Urinary bladder (tissue), 4 donors: ENCODE results near the gene ATL2. TPM values are rescaled to one million over a fixed set of nuclear protein-coding genes. Genes with fewer than 3 reads are reported as not detected.
A peak's percentile ranks its signal among the peaks of the same experiment; 100 is the strongest.
"Not testable (repeated sequence)": the region's sequence is repeated elsewhere in the genome, so short reads cannot be mapped to it uniquely, and the experiment has no call there.

Experiments
- DNase-seq: peaks from one replicate; pipeline ENCODE4 v3.0.0-alpha.2; 2015; ENCODE audit errors: extremely low spot score
- H3K27ac ChIP-seq: one replicate; pipeline ENCODE4 v1.5.1; 2013; ENCODE audit warnings: low read depth, mild to moderate bottlenecking, moderate library complexity
- H3K36me3 ChIP-seq: one replicate; pipeline ENCODE4 v1.6.1; 2013; ENCODE audit warnings: mild to moderate bottlenecking, moderate library complexity; ENCODE audit not compliant: insufficient read depth
- H3K4me1 ChIP-seq: one replicate; pipeline ENCODE4 v1.6.1; 2013; ENCODE audit warnings: mild to moderate bottlenecking, moderate library complexity; ENCODE audit not compliant: insufficient read depth
- H3K4me3 ChIP-seq: one replicate; pipeline ENCODE4 v1.5.1; 2013; ENCODE audit warnings: low read depth, low read length
- WGBS: extraction: QIAGEN DNeasy Blood & Tissue Kit; methylation state at CpG from one replicate; pipeline ENCODE4 v1.1.7; 2013; 5-methylcytosine and 5-hydroxymethylcytosine counted together
- polyA plus RNA-seq: library from polyadenylated mRNA; stranded (reverse); fragments of 200-250 nt; gene quantifications from one replicate; pipeline ENCODE4 v1.2.3, GENCODE V29; 2013
- total RNA-seq: library from RNA; depleted of rRNA; stranded (reverse); fragments of >200 nt; gene quantifications from one replicate; pipeline ENCODE4 v1.2.3, GENCODE V29; 2014
- donor health status: healthy with polysubstance abuse.
- donor health status: healthy.

The ATL2 gene
- total RNA-seq (103 TPM), polyA plus RNA-seq (72.7 TPM)

DNA sequence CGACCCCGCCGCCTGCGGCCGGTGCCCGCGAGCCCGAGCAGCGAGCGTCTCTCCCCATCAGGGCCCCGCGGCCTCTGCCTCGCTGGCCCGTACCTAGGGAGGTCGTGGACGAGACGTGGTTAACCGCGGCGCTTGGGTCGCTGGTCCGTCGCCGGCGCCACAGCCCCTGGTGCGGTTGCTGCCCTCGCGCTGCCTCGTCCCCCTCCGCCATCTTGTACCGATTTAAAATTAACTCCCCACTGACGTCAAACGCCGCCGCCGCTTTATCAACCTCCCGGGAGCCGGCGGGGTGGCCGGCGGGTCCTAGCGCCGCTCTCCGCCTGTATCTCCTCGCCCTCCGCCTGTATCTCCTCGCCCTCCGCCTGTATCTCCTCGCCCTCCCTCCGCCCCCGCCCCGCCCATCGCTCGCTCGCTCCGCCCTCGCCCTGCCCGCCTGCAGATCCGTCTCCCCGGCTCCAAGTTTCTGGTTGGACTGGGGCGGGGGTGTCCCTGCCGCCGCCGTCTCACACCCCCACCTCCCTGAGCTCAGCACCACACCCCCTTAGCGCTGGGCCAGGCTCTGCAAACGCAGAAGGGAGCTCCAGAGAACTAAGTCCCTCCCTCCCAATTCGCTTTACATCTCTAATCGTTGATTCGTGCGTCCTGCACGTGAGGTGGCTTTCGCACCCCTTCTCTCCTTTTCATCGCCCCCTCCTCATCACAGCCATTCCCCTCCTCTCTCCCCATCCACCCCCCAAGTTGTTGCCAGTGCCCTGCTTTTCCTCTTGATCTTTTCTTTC is at the start of gene ATL2:
TSS of gene ATL2 (minus strand) at position 224 of the 779 bp plus-strand sequence. CDS start at position 211, 13 bp downstream.
- peak within 1 kb of the TSS; percentile 88 for H3K4me3 ChIP-seq
- H3K27ac ChIP-seq, result peak within 1 kb of the TSS; percentile 99
- no peaks in the 10 kb centered on the region for H3K4me1 ChIP-seq
- peak; percentile 82 for DNase-seq
- no peaks in the 10 kb centered on the region for H3K36me3 ChIP-seq
- under 1% methylated on average over 73 of the region's 73 CpGs for WGBS

DNA sequence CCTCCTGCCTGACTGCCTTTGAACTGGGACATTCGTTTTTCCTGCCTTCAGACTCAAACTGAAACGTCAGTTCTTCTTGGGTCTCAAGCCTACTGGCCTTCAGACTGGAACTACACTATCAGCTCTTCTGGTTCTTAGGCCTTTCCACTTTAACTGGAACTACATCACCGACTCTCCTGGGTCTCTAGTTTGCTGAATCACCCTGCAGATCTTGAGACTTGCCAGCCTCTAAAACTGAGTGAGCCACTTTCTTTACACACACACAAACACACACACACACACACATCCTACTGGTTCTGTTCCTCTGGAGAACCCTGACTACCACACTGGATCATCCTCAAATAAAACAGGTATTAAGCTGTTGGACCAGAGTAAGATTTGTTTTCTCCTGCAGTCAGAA is 46.7 kb upstream of the ATL2 start:
- 48% methylated on average over 3 of the region's 3 CpGs for WGBS
- no peaks in the 10 kb centered on the region for H3K4me1 ChIP-seq

DNA sequence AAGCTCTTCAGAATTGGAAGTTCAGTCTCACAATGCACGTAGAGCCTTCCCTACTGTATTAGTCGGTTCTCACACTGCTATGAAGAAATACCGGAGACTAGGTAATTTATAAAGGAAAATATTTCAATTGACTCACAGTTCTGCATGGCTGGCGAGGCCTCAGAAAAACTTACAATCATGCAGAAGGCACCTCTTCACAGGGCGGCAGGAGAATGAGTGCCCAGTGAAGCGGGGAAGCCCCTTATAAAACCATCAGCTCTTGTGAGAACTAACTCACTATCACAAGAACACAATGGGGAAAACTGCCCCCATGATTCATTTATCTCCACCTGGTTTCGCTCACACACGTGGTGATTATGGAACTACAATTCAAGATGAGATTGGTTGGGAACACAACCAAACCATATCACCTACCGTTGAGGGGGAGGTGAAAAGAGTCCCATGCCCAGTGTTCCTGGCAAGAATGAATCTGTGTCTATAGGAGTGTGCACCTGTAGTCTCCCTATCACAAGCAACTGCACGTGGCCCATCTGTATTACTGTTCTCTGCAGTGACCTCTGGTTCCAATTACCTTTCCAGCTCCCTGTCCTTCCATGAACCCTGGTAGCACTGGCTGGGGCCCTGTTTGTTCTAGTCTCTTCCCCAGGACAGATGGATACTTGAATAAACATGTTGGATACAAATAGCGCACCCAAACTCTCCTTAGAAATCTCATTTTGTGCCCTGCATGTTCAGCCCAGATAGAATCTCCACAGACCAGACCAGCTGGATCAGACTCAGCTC is 44.4 kb upstream of the ATL2 start:
- 92% methylated on average over 11 of the region's 11 CpGs for WGBS
- Histone ChIP-seq H3K4me1 (no peaks in the 10 kb centered on the region), H3K36me3 (no peaks in the 10 kb centered on the region), H3K27ac (no peak overlapping the region), H3K4me3 (no peak overlapping the region)
- DNase-seq, result no peak

More for the DNA sequence above, 46.7 kb upstream of the ATL2 start:
- Histone ChIP-seq H3K27ac (no peak overlapping the region), H3K36me3 (no peaks in the 10 kb centered on the region), H3K4me3 (no peak overlapping the region)
- no peak for DNase-seq

DNA sequence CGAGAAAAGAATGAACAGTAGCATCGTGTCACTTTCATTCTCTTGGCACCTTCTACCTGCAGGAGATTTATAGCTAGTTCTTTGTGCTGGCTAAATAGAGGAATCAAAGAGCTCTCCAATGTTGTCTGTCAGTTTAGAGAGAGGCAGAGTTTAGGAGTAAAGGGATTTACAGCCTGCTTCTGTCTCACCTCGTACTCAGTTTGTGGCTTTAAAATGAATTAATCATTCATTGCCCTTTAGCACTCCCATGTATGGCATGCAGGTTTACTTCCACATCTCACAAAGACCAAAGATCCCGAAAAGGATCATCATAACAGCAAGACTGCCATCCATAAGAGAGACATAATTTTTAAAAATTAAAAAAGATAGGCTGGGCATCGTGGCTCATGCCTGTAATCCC is 42.4 kb upstream of the ATL2 start:
- Histone ChIP-seq H3K36me3 (no peaks in the 10 kb centered on the region), H3K4me3 (no peak overlapping the region), H3K27ac (no peak overlapping the region), H3K4me1 (no peaks in the 10 kb centered on the region)
- 66% methylated on average over 5 of the region's 5 CpGs for WGBS
- no peak for DNase-seq

DNA sequence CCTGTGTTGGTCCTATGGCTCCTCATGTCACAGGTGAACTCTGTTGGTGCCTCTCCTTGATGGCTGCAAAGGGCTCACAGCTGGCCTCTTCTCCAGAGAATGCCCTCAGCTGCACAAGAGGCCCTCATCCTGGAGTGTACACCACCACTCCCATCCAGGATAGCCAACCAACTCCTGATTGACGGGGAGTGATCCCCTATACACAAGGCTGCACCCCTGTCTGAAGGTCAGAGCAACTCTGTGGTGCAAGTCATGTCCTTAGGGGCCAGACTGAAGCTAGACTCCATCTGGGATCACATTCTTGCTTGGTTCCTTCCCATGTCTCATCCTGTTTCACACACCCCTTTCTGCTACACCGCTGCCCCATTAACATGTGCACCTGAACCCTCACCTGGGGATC is 41.7 kb upstream of the ATL2 start:
- H3K27ac ChIP-seq, result no peak overlapping the region
- no peak overlapping the region for H3K4me3 ChIP-seq
- no peak for DNase-seq
- no peaks in the 10 kb centered on the region for H3K4me1 ChIP-seq
- 95% methylated on average over 2 of the region's 2 CpGs for WGBS
- H3K36me3 ChIP-seq, result no peaks in the 10 kb centered on the region

DNA sequence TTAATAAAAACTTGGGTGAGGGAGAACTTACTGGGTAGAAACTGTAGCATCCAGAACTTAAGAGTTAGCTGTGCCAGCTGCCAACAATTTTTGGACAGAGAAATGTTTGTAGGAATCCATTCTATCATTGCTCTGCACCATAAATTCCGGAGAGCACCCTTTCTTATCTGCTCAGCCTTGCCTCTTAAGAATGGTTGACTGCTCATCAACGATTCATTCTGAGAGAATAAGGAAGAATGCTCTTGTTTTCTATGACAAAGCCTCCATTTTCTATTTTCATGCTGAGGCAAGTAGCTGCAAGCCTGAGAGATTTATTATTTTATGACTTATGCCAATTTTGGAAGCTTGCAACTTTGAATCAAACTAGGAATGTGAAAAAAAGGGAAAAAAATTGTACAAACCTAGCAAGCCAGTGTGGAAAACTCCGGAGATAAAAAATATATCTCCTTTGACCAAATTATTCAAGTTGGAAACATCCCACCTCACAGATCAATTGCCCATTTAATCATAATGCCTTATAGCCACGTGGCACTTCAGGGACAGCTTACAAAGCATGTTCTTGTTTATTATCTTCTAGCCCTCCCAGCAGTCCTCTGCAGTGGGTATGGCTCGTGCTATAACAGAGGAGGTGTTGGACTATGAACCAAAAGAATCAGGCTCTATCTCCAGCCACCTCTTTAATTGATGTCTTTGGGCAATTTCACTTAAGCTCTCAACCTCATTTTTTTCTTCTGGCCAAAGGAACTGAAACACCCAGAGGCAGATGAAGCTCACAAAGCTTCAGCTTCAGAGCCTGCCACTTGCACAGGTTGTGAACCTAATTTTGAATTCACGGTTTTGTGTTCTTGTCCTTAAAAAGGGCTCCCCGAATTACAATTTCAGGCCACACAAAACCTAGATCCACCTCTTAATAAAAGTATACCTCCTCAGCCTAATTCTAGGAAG is 40.9 kb upstream of the ATL2 start:
- Histone ChIP-seq H3K4me1 (no peaks in the 10 kb centered on the region), H3K27ac (no peak overlapping the region), H3K4me3 (no peak overlapping the region), H3K36me3 (no peaks in the 10 kb centered on the region)
- DNase-seq, result no peak
- WGBS, result 53% methylated on average over 7 of the region's 7 CpGs

DNA sequence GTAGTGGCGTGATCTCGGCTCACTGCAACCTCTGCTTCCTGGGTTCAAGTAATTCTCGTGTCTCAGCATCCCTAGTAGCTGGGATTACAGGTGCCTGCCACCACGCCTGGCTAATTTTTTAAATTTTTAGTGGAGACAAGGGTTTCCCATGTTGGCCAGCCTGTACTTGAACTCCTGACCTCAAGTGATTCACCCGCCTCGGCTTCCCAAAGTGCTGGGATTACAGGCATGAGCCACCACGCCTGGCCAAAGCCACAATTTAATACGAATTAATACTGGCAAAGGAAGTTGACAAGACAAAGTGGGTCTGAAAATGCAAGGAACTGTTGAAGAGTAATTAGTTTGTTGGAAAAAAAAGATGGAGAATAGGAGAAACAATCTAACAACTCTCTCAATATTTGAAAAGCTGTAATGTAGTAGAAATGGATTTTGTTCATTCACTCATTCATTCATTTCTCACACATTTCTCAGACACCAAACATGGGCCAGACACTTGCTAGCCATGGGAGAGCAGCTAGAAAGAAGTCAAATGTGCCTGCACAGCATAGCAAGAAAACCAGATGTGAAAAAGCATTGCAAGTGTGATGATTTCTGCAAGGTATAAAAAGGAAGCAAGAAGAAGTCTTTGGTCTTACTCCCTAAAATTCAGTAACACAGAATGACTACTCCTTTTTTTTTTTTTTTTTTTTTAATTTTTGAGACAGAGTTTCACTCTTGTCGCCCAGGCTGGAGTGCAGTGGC is 39.4 kb upstream of the ATL2 start:
- Histone ChIP-seq H3K4me1 (no peaks in the 10 kb centered on the region), H3K4me3 (no peak overlapping the region), H3K27ac (no peak overlapping the region), H3K36me3 (no peaks in the 10 kb centered on the region)
- 91% methylated on average over 9 of the region's 9 CpGs for WGBS
- no peak for DNase-seq

DNA sequence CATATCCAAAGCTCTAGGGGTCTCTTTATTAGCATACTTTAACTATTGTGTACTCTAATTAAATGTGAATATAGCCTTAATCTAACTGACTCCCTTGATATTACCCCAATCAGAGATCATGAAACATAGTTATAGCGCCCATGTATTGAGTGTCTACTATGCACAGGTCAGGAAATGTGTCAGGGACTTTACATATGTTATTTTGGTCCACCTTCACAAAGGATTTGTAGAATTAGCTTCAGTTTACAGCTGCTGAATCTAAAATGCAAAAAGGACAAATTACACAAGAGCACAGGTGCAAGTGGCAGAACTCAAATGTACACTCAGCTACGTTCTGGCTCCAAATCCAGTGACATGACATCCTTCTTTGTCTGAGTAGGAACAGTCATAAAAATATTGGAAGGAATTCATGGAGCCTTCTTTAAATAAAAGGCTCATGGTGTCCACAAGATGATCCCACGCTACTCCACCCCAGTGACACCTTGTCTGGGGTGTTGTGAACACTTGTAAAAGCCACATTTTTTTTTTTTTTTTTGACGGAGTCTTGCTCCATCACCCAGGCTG is 38.7 kb upstream of the ATL2 start:
- H3K36me3 ChIP-seq, result no peaks in the 10 kb centered on the region
- no peaks in the 10 kb centered on the region for H3K4me1 ChIP-seq
- WGBS, result 91% methylated on average over 4 of the region's 4 CpGs
- H3K4me3 ChIP-seq, result no peak overlapping the region
- no peak overlapping the region for H3K27ac ChIP-seq
- DNase-seq, result no peak

DNA sequence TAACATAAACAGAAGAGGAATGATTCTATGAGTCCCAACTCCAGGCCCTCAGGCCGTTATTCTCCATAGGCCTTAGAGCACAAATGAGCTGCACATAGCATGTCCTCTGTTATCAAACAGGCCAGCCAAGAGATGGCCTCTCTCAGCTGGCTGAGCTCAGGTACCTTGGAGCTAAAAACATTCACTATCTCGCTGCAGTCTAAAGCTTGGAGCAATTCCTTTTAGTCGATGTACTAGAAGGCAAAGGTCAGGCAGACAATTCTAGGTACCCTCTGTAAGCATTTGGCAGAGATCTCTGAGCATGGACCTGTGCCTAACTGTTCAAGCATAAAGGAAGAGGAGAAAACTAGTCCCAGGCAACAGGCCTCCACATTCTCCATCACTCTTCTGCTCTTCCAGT is 38.0 kb upstream of the ATL2 start:
- Histone ChIP-seq H3K4me3 (no peak overlapping the region), H3K4me1 (no peaks in the 10 kb centered on the region), H3K27ac (no peak overlapping the region), H3K36me3 (no peaks in the 10 kb centered on the region)
- no peak for DNase-seq
- WGBS, result 75% methylated on average over 3 of the region's 3 CpGs

DNA sequence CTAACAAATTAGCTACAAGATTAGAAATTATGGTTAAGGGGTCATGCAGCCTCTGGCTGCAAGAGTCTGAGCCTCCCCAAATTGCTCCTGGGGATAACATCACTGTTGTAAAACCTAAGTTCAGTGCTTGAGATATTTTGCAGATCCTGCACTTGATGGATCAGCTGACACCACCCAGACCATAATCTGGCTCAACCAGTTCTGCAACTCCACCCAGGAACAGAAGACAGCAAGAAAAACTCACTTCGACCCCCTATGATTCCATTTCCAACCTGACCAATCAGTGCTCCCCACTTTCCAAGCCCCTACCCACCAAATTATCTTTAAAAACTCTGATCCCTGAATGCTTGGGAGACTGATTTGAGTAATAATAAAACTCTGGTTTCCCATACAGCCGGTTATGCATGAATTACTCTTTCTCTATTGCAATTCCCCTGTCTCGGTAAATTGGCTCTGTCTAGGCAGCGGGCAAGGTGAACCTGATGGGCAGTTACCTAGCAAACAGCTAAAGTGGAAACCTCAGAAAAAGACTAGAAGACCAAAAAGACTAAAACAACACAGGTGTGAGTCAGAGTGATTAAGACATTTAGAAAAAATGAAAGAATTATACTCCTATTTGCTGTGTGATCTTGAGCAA is 35.3 kb upstream of the ATL2 start:
- not testable (repeated sequence) for H3K4me3 ChIP-seq, H3K27ac ChIP-seq, H3K36me3 ChIP-seq, H3K4me1 ChIP-seq, DNase-seq
- WGBS, result 95% methylated on average over 4 of the region's 4 CpGs

DNA sequence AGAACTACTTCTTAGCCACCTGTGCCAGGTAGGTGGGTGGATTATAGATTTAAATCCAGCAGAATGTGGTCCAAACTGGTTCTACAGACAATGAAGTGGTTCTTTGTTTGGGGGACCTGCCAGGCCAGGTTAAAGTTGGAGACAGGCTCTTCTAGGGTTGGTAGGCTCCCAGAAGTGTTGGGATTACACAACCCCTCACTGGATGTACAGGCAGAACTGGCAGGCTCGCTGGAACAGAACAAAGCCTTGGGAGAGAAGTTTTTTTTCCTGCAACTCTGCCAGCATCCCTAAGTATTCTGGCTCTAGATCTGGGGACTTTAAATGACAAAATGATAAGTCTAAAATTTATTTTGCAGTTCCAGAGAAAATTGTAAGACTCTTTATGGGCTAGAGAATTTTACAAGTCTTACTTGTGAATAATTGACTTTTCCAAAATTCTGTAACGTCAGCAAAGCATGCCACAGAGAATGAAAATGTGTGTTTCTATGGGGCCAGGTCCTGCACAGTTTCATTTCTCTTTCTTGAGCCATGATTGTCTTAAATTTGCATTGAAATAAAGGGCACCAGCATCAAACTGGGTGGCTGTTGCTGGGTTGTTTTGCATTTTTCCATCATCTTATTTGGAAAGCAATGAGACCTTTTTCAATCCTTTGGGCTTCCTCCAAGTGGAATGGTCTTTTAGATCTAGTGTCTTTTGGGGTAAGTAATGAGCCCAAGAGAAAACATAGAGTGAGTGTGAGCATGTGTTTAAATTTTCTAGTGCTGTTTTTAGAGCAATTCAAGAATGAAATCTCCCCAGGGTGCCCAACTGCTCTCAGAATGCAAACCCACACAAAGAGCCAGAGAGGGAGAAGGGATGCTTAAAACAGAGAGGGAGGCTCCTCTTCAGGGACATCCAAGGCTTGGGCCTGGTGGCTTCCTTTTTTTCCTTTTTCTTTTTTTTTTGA is 32.4 kb upstream of the ATL2 start:
- no peak for DNase-seq
- H3K27ac ChIP-seq, result no peak overlapping the region

More for the DNA sequence above, 32.4 kb upstream of the ATL2 start:
- Histone ChIP-seq H3K36me3 (no peaks in the 10 kb centered on the region), H3K4me3 (no peak overlapping the region), H3K4me1 (no peaks in the 10 kb centered on the region)
- WGBS, result 17% methylated on average over 2 of the region's 2 CpGs
